NCI-H510A (cell line): ENCODE measurements around the gene ADAM22.
"Not testable (repeated sequence)": the region's sequence is repeated elsewhere in the genome, so short reads cannot be mapped to it uniquely, and the experiment has no call there.

Experiments used
- DNase-seq: peaks from one replicate; lab custom pipeline; 2025; lab: John Stamatoyannopoulos, UW

Gene ADAM22

DNA sequence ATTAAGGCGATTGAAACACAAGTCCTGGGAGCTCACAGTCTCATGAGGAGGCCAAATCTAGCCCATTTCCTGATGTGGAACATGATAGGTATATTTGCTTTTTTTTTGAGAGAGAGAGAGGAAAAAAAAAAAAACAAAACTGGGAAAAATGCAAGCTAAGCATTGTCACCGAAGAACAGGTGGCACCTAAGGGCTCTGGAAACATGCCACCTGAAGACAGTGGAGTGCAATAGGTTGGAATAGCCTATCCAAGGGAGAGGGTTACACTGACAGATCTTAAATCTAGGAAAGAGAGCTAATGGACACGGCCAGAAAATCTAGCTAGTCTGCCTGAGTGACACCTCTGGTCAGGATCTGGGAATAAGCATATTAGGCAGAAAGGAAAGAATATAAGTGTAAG, 175.6 kb downstream of the ADAM22 start:
- no peak for DNase-seq

DNA sequence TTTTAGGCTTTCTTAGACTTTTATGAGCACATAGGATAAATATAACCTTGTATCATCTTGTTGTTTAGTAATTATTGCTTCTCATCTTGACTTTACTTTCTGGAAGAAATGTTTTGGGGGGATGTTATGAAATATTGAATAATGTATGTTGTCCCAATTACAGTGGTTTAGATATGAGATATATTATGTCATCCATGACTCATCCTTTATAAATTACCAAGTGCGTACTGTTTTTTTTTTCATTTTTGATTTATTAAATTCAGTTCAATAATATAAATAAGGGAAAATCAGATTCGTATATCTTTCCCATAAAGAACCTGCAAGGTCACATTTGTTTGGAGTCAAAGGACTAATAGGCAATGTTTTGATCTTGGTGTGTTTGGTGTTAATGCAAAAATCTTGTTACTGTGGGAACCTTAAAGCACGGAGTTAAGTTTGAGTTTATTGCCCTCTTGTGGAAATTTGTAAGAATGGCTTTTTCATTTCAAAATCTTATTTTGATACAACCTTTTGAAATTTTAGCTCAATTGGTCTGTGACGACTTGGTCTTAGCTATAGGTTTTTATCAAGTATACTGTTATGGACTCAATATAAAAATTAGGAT, 177.2 kb downstream of the ADAM22 start:
- DNase-seq: no peak

DNA sequence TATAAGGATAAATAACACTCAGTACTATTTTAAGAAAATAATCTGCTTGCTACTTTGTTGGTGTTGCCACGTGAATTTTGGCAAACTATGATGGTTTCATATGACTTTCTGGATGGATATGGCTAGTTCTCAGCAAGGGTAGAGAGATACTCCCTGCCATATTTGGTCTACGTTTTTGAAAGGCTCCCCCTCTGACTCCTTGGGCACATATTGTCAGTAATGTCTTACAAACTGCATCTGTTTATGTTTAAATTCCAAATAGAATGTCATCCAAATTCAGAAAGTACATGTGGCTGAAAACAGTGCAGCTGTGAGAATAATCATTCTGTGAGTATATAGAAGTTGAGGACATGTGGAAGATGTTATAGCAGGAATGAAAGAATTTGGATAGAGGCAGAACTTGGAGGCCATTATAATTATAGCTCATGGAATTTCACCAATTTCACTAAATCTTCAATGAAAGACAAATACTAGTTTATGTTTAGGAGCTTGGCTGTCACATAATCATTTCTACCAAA, 178.0 kb downstream of the ADAM22 start:
- DNase-seq: no peak

DNA sequence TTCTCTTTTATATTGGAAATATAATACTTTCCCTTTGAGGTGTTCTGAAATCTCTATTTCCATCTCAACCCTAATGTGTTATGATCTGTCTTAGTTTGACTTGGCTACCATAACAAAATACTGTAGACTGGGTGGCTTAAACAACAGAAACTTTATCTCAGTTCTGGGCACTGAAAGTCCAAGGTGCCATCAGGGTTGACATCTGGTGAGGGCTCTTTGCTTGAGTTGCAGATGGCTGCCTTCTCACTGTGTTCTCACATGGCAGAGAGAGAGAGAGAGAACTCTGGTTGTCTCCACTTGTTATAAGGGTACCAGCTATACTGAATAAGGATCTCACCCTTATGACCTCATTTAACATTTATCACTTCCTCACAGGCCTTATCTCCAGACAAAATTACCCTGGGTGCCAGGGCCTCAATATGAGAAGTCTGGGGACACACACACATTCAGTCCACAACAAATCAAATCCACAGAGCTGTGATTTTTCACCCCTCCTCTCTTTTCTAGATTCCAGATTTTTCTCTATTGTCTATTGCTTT, 181.3 kb downstream of the ADAM22 start:
- DNase-seq: no peak

DNA sequence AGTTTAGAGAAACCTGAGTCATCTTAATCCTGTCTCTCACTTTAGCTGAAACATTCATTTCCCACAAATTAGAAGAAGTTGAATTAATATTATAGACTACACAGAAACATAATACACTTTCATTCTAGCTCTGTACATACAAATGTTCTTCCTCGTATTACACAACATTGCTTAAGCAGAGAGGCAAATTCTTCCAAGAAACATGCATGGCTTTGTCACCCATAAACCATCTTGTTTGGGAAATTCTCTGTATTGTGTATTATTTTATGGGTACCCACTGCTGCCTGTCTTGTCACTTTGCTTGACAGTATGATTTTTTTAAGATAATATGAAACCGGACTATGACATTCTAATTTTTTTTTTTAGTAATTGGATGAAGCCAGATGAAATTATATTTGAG, 181.8 kb downstream of the ADAM22 start:
- no peak for DNase-seq

DNA sequence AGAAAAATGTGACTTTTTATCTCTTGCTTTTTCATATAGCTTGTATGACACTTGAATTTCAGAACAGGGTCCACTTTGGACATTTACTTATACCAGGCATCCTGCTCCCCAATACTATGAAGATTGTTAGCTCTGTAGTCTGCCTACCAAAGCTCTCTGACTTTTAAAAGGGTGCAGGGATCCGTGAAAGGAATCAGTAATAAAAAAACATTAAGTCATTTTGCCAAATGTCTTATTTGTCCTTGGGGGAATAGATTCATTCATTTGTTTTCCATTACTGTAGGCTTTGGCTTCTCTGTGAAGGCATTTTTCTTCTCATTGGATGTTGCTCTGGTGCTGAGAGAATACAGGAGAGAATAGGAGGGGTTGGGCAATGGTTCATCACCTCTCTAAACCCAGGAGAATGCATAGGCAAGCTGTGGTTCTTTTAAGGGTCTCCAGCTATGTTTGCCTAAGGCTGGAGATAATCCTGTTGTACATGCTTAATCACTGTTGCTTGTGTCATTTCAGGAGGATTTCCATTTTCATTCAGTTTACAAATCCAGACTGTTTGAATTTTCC, 182.3 kb downstream of the ADAM22 start:
- DNase-seq: no peak

DNA sequence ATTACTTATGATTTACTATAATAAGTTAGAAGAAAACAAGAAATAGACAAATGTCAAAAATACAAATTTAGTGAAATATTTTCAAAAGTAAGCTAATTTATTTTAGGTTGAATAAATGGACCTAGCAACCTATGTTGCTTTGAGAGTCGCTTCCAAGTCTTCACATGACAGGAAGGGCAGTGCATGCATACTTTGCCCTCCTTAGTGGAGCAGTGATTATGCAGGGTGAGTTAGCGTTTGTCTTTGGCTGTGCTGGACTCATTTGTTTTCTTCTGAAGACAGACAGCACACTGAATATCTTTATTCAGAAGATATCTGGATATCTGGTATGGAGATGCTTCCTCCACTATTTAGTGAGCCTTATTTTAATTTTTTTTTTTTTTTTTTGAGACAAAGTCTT, 183.3 kb downstream of the ADAM22 start:
- DNase-seq: no peak

DNA sequence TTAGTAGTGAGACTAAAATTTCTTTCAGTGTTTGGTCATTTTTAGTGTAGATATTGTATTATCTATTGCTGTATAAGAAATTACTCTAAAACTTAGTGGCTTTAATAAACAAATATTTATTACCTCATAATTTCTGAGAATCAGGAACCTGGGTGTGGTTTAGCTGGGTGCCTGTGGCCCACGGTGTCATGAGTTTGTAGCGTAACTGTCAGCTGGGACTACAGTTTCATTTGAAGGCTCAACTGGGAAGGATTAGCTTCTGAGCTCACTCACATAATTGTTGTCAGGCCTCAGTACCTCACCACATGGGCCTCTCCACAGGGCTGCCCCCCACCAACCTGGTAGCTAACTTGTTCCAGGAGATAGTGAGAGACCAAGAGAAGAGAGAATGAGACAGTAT, 187.3 kb downstream of the ADAM22 start:
- DNase-seq: no peak

DNA sequence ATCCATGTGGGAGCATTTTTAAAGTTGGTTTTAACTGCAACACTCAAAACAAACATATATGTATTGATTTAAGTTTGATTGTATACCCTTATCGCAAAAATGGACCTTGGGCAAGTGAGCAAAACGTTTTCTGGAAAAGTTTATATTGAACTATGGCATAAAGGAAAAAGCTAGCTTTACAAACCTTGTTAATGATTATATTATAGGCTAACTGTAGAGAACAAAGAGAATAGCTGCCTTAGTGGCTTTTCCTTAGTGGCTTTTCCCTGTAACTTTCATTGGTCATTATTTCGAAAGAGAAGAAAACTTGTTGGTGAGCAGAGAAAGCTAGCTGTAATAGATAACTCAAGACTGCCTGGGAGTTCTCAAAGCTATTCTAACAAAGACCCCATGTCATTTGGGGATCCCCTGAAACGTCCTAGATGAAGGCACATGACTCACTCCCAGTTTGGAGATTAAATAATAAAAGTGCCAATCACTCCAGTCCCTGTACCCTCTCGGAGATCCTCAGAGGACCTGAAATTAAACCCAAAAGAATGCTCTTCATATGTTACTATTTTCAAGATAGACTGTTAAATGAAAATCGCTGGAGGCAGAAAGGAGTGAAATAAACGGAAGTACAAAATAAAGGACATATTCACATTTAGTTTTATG, 193.7 kb downstream of the ADAM22 start:
- DNase-seq: no peak

DNA sequence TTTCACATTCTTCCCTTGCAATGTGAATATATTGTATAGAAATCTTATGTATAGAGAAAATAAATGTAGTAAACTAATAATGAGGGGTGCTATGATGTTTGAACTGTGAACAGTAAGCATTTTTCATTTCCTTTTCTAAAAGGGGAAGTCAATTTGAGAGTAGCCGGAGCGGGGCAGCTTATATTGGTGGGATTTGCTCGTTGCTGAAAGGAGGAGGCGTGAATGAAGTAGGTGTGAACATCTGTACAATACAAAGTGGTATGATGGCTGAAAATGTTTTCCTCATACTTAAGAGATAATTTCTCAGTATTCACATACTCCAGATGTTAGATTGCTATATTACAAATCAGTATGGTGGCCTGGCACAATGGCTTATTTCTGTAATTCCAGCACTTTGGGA, 198.7 kb downstream of the ADAM22 start:
- no peak for DNase-seq

DNA sequence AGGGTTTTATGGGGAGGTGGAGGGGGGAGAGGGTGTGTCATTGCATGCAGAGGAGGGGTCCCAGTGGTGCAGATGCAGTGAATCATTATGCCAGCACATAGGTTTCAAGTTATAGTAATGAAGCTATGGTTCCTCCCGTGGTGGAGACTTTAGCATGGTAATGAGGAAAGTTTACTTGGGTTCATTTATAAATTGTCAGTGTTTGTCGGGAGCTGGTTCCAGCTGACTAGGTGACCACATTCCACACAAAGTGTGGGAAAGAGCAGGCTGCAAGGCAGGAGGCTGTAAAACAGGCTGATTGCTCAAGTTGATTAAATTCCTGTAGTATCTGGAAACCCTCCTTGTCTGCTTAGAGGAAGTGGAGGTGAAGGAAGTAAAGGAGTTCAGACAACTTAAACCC, 206.9 kb downstream of the ADAM22 start:
- no peak for DNase-seq

DNA sequence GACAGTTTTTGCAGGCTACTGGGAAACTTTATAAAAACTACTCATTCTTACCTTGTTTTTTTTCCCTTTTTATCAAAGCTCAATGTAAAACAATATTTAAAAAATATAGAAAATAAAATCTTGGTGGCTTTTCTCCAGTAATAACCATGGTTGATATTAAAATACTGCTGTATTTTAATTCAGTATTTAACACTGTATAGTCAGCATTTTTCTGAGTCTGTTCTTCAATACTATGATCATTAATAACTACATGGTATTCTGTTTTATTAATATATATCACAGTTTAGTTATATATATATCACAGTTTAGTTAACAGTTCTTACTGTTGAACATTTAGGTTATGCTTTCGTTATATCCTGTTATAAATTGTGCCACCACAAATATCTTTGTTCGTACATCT, 207.4 kb downstream of the ADAM22 start:
- DNase-seq: no peak

DNA sequence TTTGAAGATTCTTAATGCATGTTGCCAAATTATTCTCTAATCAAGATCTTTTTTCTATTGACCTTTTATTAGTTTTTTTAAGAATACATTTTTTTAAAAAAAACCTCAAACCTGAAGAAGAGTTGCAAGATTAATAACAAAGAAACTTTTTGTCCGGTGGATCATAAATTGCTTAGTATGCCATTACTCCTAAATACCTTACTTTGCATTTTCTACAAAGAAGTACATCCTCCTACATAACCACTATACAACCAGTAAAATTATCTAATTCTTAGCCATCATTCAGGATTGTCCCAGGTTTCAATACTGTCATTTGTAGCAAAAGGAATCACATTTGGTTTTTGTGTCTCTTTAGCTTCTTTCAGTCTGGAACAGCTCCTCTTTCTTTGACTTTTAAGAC, 207.9 kb downstream of the ADAM22 start:
- DNase-seq: no peak

DNA sequence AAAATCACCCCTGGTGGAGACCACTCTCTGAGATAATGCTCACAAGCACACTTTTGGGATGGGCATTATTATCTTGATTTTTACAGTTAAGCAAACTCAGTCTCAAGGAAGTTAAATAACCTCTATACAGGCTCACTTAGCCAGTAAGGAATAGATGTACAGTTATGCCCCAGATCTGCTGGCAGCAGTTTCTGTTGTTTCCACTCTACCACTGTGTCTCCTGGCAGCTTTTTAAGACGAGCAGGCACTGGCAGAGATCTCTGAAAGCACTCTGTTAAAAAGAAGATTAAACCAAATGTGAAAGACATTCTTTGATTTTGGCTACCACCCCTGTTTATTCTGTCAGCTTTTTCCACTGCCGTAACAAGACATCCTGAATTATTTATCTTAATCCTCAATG, 212.6 kb downstream of the ADAM22 start:
- DNase-seq: no peak

DNA sequence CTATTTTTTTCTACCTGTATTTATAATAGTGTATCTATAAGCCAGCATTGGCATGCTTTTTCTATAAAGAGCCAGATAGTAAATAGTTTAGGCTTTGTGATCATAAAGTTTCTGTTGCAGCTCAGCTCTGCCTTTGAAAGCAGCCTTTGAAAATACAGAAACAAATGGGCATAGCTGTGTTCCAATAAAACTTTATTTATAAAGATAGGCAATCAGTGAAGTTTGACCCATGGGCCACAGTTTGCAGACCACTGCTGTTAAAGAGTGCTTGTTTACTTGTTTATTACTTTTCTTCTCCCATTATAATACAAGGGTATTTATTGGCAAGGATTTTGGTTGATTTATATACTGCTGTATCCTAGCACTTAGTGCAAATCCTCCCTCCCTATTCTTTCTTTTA, 213.3 kb downstream of the ADAM22 start:
- no peak for DNase-seq

DNA sequence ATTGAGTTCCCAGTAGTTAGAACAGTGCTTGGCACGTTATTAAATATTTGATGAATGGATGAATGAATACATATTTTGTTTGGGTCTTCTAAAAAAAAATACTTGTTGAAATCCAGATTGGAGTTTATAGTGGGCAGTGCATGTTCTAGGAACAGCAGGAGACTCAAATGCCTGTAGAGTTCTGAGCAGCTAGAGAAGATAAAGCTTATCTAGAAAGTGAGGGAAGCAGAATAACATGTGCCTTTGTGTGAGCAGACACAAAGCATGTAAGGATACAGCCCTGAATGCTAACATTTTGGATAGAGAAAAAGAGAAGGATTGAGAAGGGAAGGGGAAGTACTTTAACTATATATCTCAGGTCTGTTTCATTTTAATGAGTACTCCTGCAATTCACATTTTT, 213.9 kb downstream of the ADAM22 start:
- no peak for DNase-seq

DNA sequence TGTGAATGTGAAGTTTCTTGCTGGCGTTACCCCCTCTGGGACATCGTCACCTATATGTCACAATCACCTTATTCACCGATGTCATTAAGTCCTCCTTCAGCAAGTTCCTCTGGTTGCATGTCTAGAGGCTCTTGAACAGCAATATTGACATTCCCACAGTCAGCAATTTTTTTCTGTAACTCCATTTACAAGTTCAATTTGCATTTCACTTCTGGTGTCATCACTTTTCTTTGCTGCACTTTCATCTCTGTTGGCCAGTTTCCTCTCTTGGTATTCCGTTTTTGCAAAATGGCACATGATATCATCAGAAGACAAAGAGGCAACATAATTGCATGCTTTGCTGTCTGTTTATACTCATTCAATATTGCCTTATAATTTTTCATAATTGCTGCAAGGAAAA, 216.0 kb downstream of the ADAM22 start:
- DNase-seq: no peak

DNA sequence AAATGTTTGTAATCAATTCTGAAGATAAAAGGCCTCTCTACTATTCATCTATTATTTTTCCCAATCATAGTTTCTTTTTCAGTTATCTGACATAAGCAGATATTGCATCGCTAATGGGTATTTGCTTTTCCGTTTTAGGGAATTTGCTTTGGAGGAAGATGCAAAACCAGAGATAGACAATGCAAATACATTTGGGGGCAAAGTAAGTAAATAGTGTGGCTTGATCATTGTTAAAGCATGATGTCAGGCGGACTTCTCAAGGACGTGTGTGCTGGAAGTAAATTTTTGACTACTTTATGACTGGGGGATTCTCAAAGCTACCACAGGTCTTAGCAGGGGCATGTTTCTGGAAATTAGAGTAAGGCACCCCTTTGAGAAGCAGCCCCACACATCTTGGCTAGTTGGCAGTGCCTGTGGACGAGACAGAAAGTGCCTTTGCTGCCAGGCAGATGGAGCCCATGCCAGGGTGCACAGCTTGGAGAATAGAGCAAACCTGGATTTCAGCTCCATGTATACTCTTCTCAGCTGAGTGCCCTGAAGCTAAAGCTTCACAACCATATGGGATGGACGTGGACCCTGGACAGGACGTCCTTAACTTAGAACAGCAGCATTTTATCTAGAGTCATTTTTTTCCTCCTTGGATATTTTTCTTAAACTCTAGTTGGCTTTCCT, 217.2 kb downstream of the ADAM22 start:
- no peak for DNase-seq

DNA sequence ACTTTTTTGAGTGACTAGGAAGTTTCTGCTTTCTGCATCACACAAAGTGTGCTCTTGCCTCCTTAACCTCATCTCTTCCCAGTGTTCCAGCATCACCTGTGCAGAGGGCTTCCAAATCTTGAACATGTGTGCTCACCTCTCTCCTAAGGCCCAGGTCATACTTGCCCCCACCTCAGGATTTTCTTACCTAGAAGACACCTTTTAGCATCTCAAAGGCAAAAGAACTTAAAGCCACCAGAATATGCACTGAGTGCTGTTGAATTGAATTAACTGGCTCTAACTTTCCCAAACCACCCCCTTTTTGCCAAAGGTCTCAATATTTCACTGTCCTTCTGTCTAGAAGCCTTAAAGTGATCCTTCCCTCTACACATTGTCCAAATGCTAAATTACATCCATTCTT, 219.3 kb downstream of the ADAM22 start:
- DNase-seq: no peak

DNA sequence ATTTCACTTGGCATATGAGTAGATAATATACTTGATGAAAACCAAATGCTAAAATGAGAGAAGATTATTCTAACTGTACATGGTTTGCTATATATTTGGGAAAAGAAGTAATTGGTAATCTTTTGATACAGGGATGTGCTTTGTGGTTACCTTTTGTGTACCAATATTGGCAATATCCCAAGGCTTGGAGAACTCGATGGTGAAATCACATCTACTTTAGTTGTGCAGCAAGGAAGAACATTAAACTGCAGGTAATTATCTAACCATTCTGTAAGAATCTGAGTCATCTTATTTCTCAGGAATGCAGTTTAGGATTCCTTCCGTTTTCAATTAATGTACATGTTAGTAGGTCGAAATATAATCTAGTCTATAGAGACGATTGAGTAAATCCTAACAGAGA, 221.7 kb downstream of the ADAM22 start:
- DNase-seq: no peak

DNA sequence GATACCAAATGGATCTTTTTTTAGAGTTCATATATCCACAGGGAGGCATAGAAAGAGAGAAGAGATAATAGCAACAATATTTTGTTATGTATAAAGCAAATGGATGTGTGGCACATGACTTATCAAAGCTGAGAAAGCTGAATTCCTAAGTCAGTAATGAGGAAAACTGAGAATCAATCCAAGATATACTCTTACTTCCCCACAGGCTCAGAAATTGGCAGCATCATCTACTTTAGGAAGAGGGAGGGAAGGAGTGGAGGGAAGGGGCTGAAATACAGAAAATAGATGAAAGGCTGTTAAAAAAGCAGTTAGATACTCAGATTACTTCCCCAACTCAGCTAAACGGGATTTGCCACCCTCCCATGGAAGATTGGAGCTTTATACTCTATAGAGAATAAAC, 222.3 kb downstream of the ADAM22 start:
- no peak for DNase-seq

DNA sequence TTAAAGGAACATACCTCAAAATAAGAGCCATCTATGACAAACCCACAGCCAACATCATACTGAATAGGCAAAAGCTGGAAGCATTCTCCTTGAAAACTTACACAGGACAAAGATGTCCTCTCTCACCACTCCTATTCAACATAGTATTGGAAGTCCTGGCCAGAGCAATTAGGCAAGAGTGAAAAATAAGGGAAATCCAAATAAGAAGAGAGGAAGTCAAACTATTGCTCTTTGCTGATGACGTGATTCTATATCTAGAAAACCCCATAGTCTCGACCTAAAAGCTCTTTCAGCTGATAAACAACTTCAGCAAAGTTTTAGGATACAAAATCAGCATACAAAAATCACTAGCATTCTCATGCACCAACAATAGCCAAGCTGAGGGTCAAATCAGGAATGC, 225.7 kb downstream of the ADAM22 start:
- DNase-seq: not testable (repeated sequence)

DNA sequence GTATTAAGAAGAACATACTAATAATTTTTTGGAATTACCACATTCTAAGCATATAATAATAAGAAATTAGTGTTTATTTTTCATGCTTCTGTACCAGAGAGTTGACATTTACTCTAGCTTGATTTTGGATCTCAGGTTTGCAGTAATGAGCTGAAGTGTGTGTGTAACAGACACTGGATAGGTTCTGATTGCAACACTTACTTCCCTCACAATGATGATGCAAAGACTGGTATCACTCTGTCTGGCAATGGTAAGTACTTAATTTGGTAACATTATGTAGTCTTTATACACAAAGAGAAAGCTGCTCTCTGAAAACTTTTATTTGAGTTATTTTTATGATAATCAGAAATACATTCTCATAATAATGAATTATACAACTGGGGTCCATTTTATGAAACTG, 231.6 kb downstream of the ADAM22 start:
- DNase-seq: no peak
